Kidney (tissue), 14 donors: ENCODE measurements around the gene SLC38A7. TPM values are rescaled to one million over a fixed set of nuclear protein-coding genes. Genes with fewer than 3 reads are reported as not detected.

Experiments
- DNase-seq, 5 donors: peaks; one replicate each; pipeline ENCODE4 v3.0.0-alpha.2; 2013 to 2020
- FAIRE-seq: peaks from 2 replicates; lab custom pipeline; 2012; peaks lifted over from hg19 to GRCh38; lab: Jason Lieb, UNC
- H3K27ac ChIP-seq, 2 donors: one replicate each; pipeline ENCODE4 v1.7.0; 2013; ENCODE audit warnings: low read depth in 2 of 2, low read length in 2 of 2, inconsistent platforms in 1 of 2
- H3K27me3 ChIP-seq: one replicate; pipeline ENCODE4 v1.7.1; 2013; ENCODE audit warnings: low read length, inconsistent platforms; ENCODE audit not compliant: control insufficient read depth, insufficient read depth
- H3K36me3 ChIP-seq, 3 donors: one replicate each; pipeline versions ENCODE4 v1.7.0 to v1.7.1; 2013; ENCODE audit warnings: low read length in 3 of 3, control low read depth in 1 of 3, inconsistent platforms in 1 of 3; ENCODE audit not compliant: insufficient read depth in 3 of 3, control insufficient read depth in 2 of 3
- H3K4me1 ChIP-seq, 3 donors: one replicate each; pipeline versions ENCODE4 v1.7.0 to v1.7.1; 2013; ENCODE audit warnings: low read length in 3 of 3, inconsistent platforms in 1 of 3, low read depth in 1 of 3; ENCODE audit not compliant: control insufficient read depth in 2 of 3, insufficient read depth in 2 of 3
- H3K4me3 ChIP-seq, 3 donors: one replicate each; pipeline versions ENCODE4 v1.7.0 to v1.8.1; 2013; ENCODE audit warnings: low read length in 3 of 3, control low read depth in 1 of 3, inconsistent platforms in 1 of 3
- H3K9ac ChIP-seq, 3 donors: one replicate each; pipeline versions ENCODE4 v1.7.0 to v1.7.1; 2013; ENCODE audit warnings: low read length in 3 of 3, control low read depth in 1 of 3, inconsistent platforms in 1 of 3
- H3K9me3 ChIP-seq, 3 donors: one replicate each; pipeline versions ENCODE4 v1.7.0 to v1.7.1; 2013; ENCODE audit warnings: low read length in 3 of 3, control low read depth in 1 of 3, inconsistent platforms in 1 of 3; ENCODE audit not compliant: control insufficient read depth in 2 of 3, insufficient read depth in 1 of 3
- intact Hi-C: fragments of 100-400 bp; cut with DNase I; formaldehyde crosslinking; loops from one replicate; pipeline ENCODE4 v1.11.1; 2022
- polyA plus RNA-seq: library from polyadenylated mRNA; stranded (reverse); fragments of 350-450 nt; fragmentation: Illumina TruSeq; extraction: RNeasy Lipid Tissue Mini Kit (QIAGEN cat#74804); gene quantifications from one replicate; pipeline ENCODE4 v1.2.3, GENCODE V29; 2014; ENCODE audit warnings: low read depth, low replicate concordance; ENCODE audit not compliant: insufficient read depth
- total RNA-seq: library from RNA; stranded (reverse); fragmentation: NEBNext Ultra II Directional; extraction: Animal tissue kit (Norgen Biotek cat#: 25700); gene quantifications from one replicate; pipeline ENCODE4 v1.2.1, GENCODE V29; 2021
- TF ChIP-seq, protein P1 (sequence below): IDR thresholded peaks from 3 replicates; pipeline ENCODE4 v1.5.1; 2012; ENCODE audit warnings: mild to moderate bottlenecking, moderate library complexity, borderline replicate concordance; ENCODE audit not compliant: insufficient read depth; ENCODE audit errors: extremely low read depth
- donor health status: control.
- donor health status: control.
- donor health status: control.
- donor health status: control.
- donor health status: control.
- donor health status: DM: yes; HTN: yes; CAD: no.
- donor health status: Normal renal cell carcinoma (clear cell type).

Gene SLC38A7
- total and polyA plus RNA-seq, 2 donors from 2014 or later = 8.2 to 22.7 TPM

- Histone ChIP-seq H3K27ac (peak overlapping the region; percentile 81 to 84), H3K9ac (peak overlapping the region; percentile 22 to 64 (median 25)), H3K27me3 (no peaks in the 10 kb centered on the region), H3K9me3 (no peaks in the 10 kb centered on the region), H3K4me1 (peaks cover 0 to 30% (median 8%) of the 10 kb centered on the region in 3 donors), H3K4me3 (peak overlapping the region; percentile 32 to 86 (median 71)), H3K36me3 (no peaks in the 10 kb centered on the region)
- intact Hi-C loops = no loop called here
- no peak for DNase-seq
- FAIRE-seq = no peak
- TF ChIP-seq, protein P1, sequence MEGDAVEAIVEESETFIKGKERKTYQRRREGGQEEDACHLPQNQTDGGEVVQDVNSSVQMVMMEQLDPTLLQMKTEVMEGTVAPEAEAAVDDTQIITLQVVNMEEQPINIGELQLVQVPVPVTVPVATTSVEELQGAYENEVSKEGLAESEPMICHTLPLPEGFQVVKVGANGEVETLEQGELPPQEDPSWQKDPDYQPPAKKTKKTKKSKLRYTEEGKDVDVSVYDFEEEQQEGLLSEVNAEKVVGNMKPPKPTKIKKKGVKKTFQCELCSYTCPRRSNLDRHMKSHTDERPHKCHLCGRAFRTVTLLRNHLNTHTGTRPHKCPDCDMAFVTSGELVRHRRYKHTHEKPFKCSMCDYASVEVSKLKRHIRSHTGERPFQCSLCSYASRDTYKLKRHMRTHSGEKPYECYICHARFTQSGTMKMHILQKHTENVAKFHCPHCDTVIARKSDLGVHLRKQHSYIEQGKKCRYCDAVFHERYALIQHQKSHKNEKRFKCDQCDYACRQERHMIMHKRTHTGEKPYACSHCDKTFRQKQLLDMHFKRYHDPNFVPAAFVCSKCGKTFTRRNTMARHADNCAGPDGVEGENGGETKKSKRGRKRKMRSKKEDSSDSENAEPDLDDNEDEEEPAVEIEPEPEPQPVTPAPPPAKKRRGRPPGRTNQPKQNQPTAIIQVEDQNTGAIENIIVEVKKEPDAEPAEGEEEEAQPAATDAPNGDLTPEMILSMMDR = no peak
Observed at GRCh38 chr16:58732545-58733247, 48.1 kb upstream of the SLC38A7 start.

DNA sequence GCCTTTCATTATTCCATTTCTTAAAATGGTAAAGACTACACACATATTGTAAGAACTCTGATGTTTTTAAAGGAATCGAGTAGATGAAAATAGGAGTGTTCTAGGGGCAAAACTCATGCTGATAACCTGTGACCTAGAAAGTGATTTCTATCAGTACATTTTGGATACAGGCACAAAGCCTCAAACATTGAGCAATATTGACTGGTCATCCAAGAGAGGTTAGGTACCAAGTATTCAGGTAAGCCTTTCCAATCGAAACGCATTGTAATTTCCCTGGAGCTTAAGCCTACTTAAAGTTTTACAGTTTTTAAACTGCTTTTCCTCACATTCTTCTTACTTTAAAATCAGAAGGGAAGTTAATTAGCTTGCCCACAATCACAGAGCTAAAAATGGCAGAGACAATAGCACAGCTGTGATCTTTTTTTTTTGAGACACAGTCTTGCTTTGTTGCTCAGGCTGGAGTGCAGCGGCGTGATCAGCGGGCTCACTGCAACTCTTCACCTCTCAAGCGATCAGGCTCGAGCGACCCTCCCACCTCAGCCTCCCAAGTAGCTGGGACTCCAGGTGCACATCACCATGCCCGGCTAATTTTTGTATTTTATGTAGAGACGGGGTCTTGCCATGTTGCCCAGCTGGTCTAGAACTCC lies 46.3 kb upstream of the SLC38A7 start:
- H3K36me3 ChIP-seq = no peaks in the 10 kb centered on the region
- H3K9me3 ChIP-seq = no peaks in the 10 kb centered on the region
- DNase-seq (no peak), FAIRE-seq (no peak)
- H3K4me3 ChIP-seq = no peak overlapping the region
- TF ChIP-seq, protein P1 = no peak
- no peaks in the 10 kb centered on the region for H3K27me3 ChIP-seq
- peaks cover 0 to 34% (median 14%) of the 10 kb centered on the region in 3 donors for H3K4me1 ChIP-seq
- no peak overlapping the region for H3K9ac ChIP-seq
- intact Hi-C loops = no loop called here
- H3K27ac ChIP-seq = no peak overlapping the region

DNA sequence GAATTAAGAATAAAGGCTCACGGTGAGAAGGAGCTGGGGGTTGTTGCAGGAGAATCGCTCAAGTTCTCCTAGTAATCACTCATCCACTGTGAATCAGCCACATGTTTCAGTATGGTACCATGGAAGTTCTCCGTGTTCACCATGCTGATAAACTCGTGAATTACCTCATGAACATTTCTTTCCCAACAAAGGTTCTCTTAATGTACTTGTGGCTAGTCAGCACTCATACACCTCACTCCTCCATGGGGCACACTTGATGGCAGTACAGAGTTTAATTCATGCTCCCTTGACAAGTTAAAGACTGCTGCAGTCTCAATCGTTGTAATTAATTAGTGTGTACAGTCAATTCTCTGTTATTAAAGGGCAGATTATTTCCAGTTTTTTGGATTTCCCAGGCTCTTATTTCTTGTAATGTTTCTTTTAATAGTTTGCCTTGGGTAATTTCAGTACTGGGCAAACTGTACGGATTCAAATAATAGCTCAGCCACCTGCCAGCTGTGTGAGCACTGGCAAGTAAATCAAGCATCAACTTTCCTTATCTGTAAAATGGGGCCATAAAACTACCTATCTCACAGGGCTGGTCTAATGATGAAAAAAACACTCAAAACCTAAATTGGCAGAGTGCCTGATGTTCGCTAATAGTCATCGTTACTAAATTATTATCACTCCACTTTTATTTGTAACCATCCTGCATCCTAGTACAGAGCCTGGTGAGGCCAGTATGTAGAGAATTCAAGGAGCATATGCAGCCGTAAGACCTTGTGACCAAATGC lies 43.4 kb upstream of the SLC38A7 start:
- no peak for FAIRE-seq
- H3K9ac ChIP-seq = peak overlapping the region in 1 of 3 donors; percentile 28

More for the DNA sequence above, 43.4 kb upstream of the SLC38A7 start:
- TF ChIP-seq, protein P1 = no peak
- Histone ChIP-seq H3K27me3 (no peaks in the 10 kb centered on the region), H3K27ac (peak overlapping the region; percentile 10 to 61), H3K4me1 (peaks cover 0 to 24% (median 12%) of the 10 kb centered on the region in 3 donors), H3K9me3 (no peaks in the 10 kb centered on the region), H3K4me3 (peak overlapping the region in 1 of 3 donors; percentile 42), H3K36me3 (peaks cover 0 to 6% (median under 1%) of the 10 kb centered on the region in 3 donors)
- no peak for DNase-seq
- intact Hi-C loops = no loop called here
